Measurements from ENCODE around the gene MOV10. TPM values are rescaled to one million over a fixed set of nuclear protein-coding genes. Genes with fewer than 3 reads are reported as not detected.
A peak's percentile ranks its signal among the peaks of the same experiment; 100 is the strongest.

Gene MOV10
- total and polyA plus RNA-seq, 9 of the 15 experiments (the other 6 are each of a cell fraction or from before 2014, with no cell fraction given): 16.7 to 105 (median 49.5) TPM

GRCh38 chr1:112673592-112674439 lies 643 bp upstream of the MOV10 start (continued):
- TF ChIP-seq STAT6 (CRISPR knock-in tag; IDR thresholded peaks at IDR 0.05) (no peak), KDM1A (IDR thresholded peaks at IDR 0.05) (peak; percentile 98), ZNF3 (CRISPR knock-in tag; IDR thresholded peaks at IDR 0.05) (no peak), KAT8 (IDR thresholded peaks at IDR 0.05; ENCODE audit: low read depth) (no peak), SNAPC5 (CRISPR knock-in tag; IDR thresholded peaks at IDR 0.05) (no peak), DLX4 (CRISPR knock-in tag; IDR thresholded peaks at IDR 0.05) (no peak), CHD2 (IDR thresholded peaks at IDR 0.05; ENCODE audit: low read depth, low read length) (no peak), KLF16 (IDR thresholded peaks at IDR 0.05) (no peak), THRAP3 (IDR thresholded peaks at IDR 0.05; ENCODE audit: borderline replicate concordance) (no peak), TSC22D4 (tag; IDR thresholded peaks at IDR 0.05) (no peak), ZNF76 (CRISPR knock-in tag; IDR thresholded peaks at IDR 0.05; ENCODE audit: borderline replicate concordance) (no peak), USF1 (CRISPR knock-in tag; IDR thresholded peaks at IDR 0.05) (no peak), HSF4 (CRISPR knock-in tag; IDR thresholded peaks at IDR 0.05; ENCODE audit: borderline replicate concordance) (no peak), TCF7 (IDR thresholded peaks at IDR 0.05; ENCODE audit: borderline replicate concordance) (0 out of 2 replicates have a peak, but pooled peaks have one; percentile 27), CBX2 (IDR thresholded peaks at IDR 0.05; ENCODE audit: insufficient read depth, low read length, poor library complexity, severe bottlenecking) (no peak), NCOA1 (IDR thresholded peaks at IDR 0.05; ENCODE audit: low read depth) (no peak), HDAC2 (IDR thresholded peaks at IDR 0.05) (peak; percentile 88), FOXJ2 (tag; IDR thresholded peaks at IDR 0.05) (no peak), ZBTB7A (IDR thresholded peaks at IDR 0.05; ENCODE audit: borderline replicate concordance, control insufficient read depth, low read depth, low read length) (no peak; the same call in 1 of the 2 replicates), RAD21 (CRISPR knock-in tag; conservative IDR thresholded peaks at IDR 0.05 in 1 of 2, IDR thresholded peaks at IDR 0.05 in 1 of 2) (peak; percentile 15 to 41; a peak in 3 of 4 replicates), SPI1 (IDR thresholded peaks at IDR 0.05; ENCODE audit: borderline replicate concordance, low read depth, low read length) (no peak), ZNF586 (CRISPR knock-in tag; conservative IDR thresholded peaks at IDR 0.05) (no peak), KDM2B (CRISPR knock-in tag; IDR thresholded peaks at IDR 0.05) (no peak), ZNF121 (CRISPR knock-in tag; conservative IDR thresholded peaks at IDR 0.05) (no peak), STAG1 (CRISPR knock-in tag; IDR thresholded peaks at IDR 0.05; ENCODE audit: borderline replicate concordance) (no peak), DMBX1 (CRISPR knock-in tag; IDR thresholded peaks at IDR 0.05; ENCODE audit: borderline replicate concordance) (no peak)
